IgD-negative memory B cell (primary cell): ENCODE results near the gene FLRT1. TPM values are rescaled to one million over a fixed set of nuclear protein-coding genes. Genes with fewer than 3 reads are reported as not detected.

Experiments
- H3K27ac Mint-ChIP-seq, 3 donors: one replicate each; pipeline ENCODE4 v1.8.0; 2020 to 2022; ENCODE audit warnings: mild to moderate bottlenecking in 3 of 3, mixed read lengths in 3 of 3, moderate library complexity in 1 of 3
- H3K27me3 Mint-ChIP-seq: one replicate; pipeline ENCODE4 v1.8.0; 2021; ENCODE audit warnings: mixed read lengths
- H3K36me3 Mint-ChIP-seq: one replicate; pipeline ENCODE4 v1.8.0; 2020; ENCODE audit warnings: mild to moderate bottlenecking, mixed read lengths
- H3K4me1 Mint-ChIP-seq, 3 donors: one replicate each; pipeline ENCODE4 v1.8.0; 2020 to 2022; ENCODE audit warnings: mixed read lengths in 3 of 3, mild to moderate bottlenecking in 1 of 3
- H3K4me3 Mint-ChIP-seq, 4 donors: one replicate each; pipeline ENCODE4 v1.8.0; 2020 to 2022; ENCODE audit warnings: mild to moderate bottlenecking in 4 of 4, mixed read lengths in 4 of 4, moderate library complexity in 3 of 4
- H3K9me3 Mint-ChIP-seq, 3 donors: one replicate each; pipeline ENCODE4 v1.8.0; 2020 to 2021; ENCODE audit warnings: mixed read lengths in 3 of 3, mild to moderate bottlenecking in 1 of 3
- polyA plus RNA-seq: library from polyadenylated mRNA; unstranded; fragments of 300-500 nt; fragmentation: Illumina TruSeq; gene quantifications from one replicate; pipeline ENCODE4 v1.2.3, GENCODE V29; 2021

The FLRT1 gene
- polyA plus RNA-seq, 1 donor from 2014 or later: not detected

DNA sequence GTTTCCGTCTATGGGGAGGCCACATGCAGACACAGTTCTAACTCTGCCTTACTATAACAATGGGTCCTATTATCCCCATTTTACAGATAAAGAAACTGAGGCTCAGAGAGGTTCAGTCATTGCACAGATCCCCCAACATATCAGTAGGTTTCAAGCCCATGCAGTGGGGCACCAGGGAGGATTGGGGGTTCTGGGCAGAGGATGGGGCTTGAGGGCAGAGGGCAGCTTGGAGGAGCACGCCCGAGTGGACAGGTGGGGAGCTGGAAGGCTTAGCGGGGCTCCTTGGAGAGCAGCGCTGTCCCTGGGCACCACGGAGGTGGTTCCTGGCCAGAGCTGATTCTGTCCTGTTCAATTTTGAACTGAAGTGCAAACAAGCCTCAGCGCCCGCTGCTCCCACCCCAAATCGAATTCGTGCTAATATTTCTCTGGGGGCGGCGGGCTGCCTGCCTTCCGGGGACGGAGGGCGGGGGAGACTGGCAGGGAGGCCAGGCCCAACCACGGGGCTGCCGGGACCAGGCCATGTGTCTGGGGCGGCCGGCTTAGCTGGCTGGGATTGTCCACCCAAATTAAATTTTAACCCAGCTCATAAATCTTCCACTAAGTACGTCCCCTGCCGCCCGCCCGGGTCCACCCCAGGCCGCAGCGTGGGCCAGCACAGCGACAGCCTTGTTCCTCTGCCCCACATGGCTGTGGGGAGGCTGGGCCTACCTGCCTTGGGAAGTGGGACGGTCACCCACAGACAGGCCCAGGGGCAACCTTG is 49.4 kb downstream of the FLRT1 start:
- no peak overlapping the region for H3K27ac Mint-ChIP-seq
- peaks cover 7% of the 10 kb centered on the region for H3K27me3 Mint-ChIP-seq
- H3K36me3 Mint-ChIP-seq: peaks cover 2% of the 10 kb centered on the region
- no peak overlapping the region for H3K4me3 Mint-ChIP-seq
- no peaks in the 10 kb centered on the region for H3K9me3 Mint-ChIP-seq
- peaks cover 0 to 1% (median 0%) of the 10 kb centered on the region in 3 donors for H3K4me1 Mint-ChIP-seq

Other genes starting within 250 kb of the FLRT1 start
- 0.94 TPM for gene SPINDOC, start 222.5 kb upstream of the FLRT1 start, polyA plus RNA-seq
- 50.8 TPM for gene MARK2, start 196.8 kb upstream of the FLRT1 start, polyA plus RNA-seq
- not detected for gene RCOR2, start 118.8 kb upstream of the FLRT1 start, polyA plus RNA-seq
- 13.9 TPM for gene NAA40, start 96.9 kb upstream of the FLRT1 start, polyA plus RNA-seq
- 298 TPM for gene COX8A, start 61.3 kb upstream of the FLRT1 start, polyA plus RNA-seq
- 117 TPM for gene OTUB1, start 49.5 kb upstream of the FLRT1 start, polyA plus RNA-seq
- 9.7 TPM for gene MACROD1, start 130.2 kb downstream of the FLRT1 start, polyA plus RNA-seq
- gene STIP1, start 150.2 kb downstream of the FLRT1 start, polyA plus RNA-seq: 102 TPM
- 149 TPM for gene FERMT3, start 170.8 kb downstream of the FLRT1 start, polyA plus RNA-seq
- gene TRPT1, start 190.3 kb downstream of the FLRT1 start, polyA plus RNA-seq: 75.0 TPM
- 56.6 TPM for gene NUDT22, start 190.3 kb downstream of the FLRT1 start, polyA plus RNA-seq
- gene DNAJC4, start 194.6 kb downstream of the FLRT1 start, polyA plus RNA-seq: 49.3 TPM
- 34.8 TPM for gene VEGFB, start 198.7 kb downstream of the FLRT1 start, polyA plus RNA-seq
- gene FKBP2, start 205.2 kb downstream of the FLRT1 start, polyA plus RNA-seq: 101 TPM
- gene PPP1R14B, start 211.0 kb downstream of the FLRT1 start, polyA plus RNA-seq: 48.1 TPM
- 0.33 TPM for gene PLCB3, start 215.6 kb downstream of the FLRT1 start, polyA plus RNA-seq
- gene BAD, start 248.7 kb downstream of the FLRT1 start, polyA plus RNA-seq: 53.2 TPM
- gene GPR137, start 249.9 kb downstream of the FLRT1 start, polyA plus RNA-seq: 19.7 TPM